GM12878 (cell line): ENCODE data around the gene CHST8. TPM values are rescaled to one million over a fixed set of nuclear protein-coding genes. Genes with fewer than 3 reads are reported as not detected.

Experiments
- ATAC-seq: fragments of 200-7000 bp; cut with Tn5 transposase; 3 replicates; pipeline ENCODE4 v1.9.1; 2020; ENCODE audit warnings: mild to moderate bottlenecking, moderate library complexity
- BruUV-seq: library from RNA; stranded (reverse); fragments of 400-500 nt; replicated peaks from 2 replicates; lab custom pipeline; 2021; lab: Mats Ljungman, UMichigan
- CTCF ChIA-PET: fragments of 300-600 bp; sonication (Branson Sonifier 250); formaldehyde crosslinking; extraction: SDS; loops from one replicate; lab custom pipeline; 2021; ENCODE audit warnings: inconsistent platforms; lab: Yijun Ruan, JAX
- POLR2A ChIA-PET: fragments of 350-600 bp; formaldehyde crosslinking; extraction: SDS; loops from one replicate; lab custom pipeline; 2021; ENCODE audit warnings: inconsistent platforms; lab: Charles Lee
- RAD21 ChIA-PET: fragments of 300-600 bp; sonication (Branson Sonifier 250); formaldehyde crosslinking; loops from one replicate; lab custom pipeline; 2023; ENCODE audit warnings: antibody characterized with exemption; ENCODE audit not compliant: unreplicated experiment; lab: Charles Lee
- SMC1A ChIA-PET: fragments of 300-600 bp; sonication (Branson Sonifier 250); formaldehyde crosslinking; loops from one replicate; lab custom pipeline; 2023; ENCODE audit not compliant: unreplicated experiment, uncharacterized antibody; lab: Charles Lee
- DNase-seq: peaks from one replicate; pipeline ENCODE4 v3.0.0-alpha.2; 2011; ENCODE audit warnings: low read depth, low spot score
- FAIRE-seq: peaks from 3 replicates; lab custom pipeline; 2011; peaks lifted over from hg19 to GRCh38; lab: Jason Lieb, UNC
- H2AFZ ChIP-seq: 2 replicates; pipeline ENCODE4 v1.6.0; 2011; ENCODE audit warnings: low read depth, low read length, control low read depth; ENCODE audit not compliant: control insufficient read depth
- H3K27ac ChIP-seq: 2 replicates; pipeline ENCODE4 v1.5.1; 2011; ENCODE audit warnings: control low read depth; ENCODE audit not compliant: control insufficient read depth, insufficient read depth
- H3K27me3 ChIP-seq, 2 experiments: replicated peaks in 1 of 2; 2 replicates each; pipeline versions ENCODE4 v1.6.0 to v1.6.1; 2011; ENCODE audit warnings: low read length in 1 of 2; ENCODE audit not compliant: control insufficient read depth in 2 of 2, insufficient read depth in 2 of 2
- H3K36me3 ChIP-seq, 2 experiments: 2 replicates each; pipeline ENCODE4 v1.5.1; 2011; ENCODE audit warnings: low read length in 1 of 2; ENCODE audit not compliant: control insufficient read depth in 2 of 2, insufficient read depth in 2 of 2
- H3K4me1 ChIP-seq: 2 replicates; pipeline ENCODE4 v1.6.1; 2011; ENCODE audit warnings: mild to moderate bottlenecking, low read length, moderate library complexity, mixed read lengths; ENCODE audit not compliant: control insufficient read depth, insufficient read depth
- H3K4me2 ChIP-seq: 2 replicates; pipeline ENCODE4 v1.6.0; 2011; ENCODE audit warnings: control low read depth; ENCODE audit not compliant: control insufficient read depth, insufficient read depth
- H3K4me3 ChIP-seq: fragments of 200-600 bp; sonication (generic); 2 replicates; pipeline ENCODE4 v1.5.1; 2016
- H3K79me2 ChIP-seq: 2 replicates; pipeline ENCODE4 v1.6.0; 2011; ENCODE audit warnings: low read length; ENCODE audit not compliant: control insufficient read depth, insufficient read depth
- H3K9ac ChIP-seq: 2 replicates; pipeline ENCODE4 v1.8.0; 2011; ENCODE audit warnings: low read length, control low read depth, mixed read lengths; ENCODE audit not compliant: control insufficient read depth, insufficient read depth
- H3K9me3 ChIP-seq: replicated peaks from 3 replicates; pipeline ENCODE4 v1.5.1; 2011; ENCODE audit warnings: mild to moderate bottlenecking, low read length; ENCODE audit not compliant: control insufficient read depth, insufficient read depth
- H4K20me1 ChIP-seq: 2 replicates; pipeline ENCODE4 v1.6.0; 2011; ENCODE audit not compliant: control insufficient read depth, insufficient read depth
- EGR1 ChIP-seq, 2 experiments: IDR thresholded peaks; 1 replicate in 1 of 2; 2 replicates in 1 of 2; pipeline ENCODE4 v1.6.1; 2011 to 2012; ENCODE audit warnings: low read depth in 2 of 2, low read length in 2 of 2, borderline replicate concordance in 1 of 2, mild to moderate bottlenecking in 1 of 2, moderate library complexity in 1 of 2
- EZH2 ChIP-seq: IDR thresholded peaks from 2 replicates; pipeline ENCODE4 v1.6.1; 2012; ENCODE audit warnings: low read depth, mild to moderate bottlenecking, control low read depth, inconsistent platforms, low read length, borderline replicate concordance; ENCODE audit not compliant: control insufficient read depth
- NFXL1 ChIP-seq: fragments of 450-650 bp; IDR thresholded peaks from 2 replicates; pipeline ENCODE4 v1.6.1; 2017; ENCODE audit warnings: antibody characterized with exemption, mild to moderate bottlenecking, borderline replicate concordance
- PAX8 ChIP-seq: fragments of 450-650 bp; IDR thresholded peaks from 2 replicates; pipeline ENCODE4 v1.6.1; 2017; ENCODE audit warnings: mild to moderate bottlenecking, moderate library complexity
- PKNOX1 ChIP-seq: fragments of 450-650 bp; IDR thresholded peaks from 2 replicates; pipeline ENCODE4 v1.6.1; 2016; ENCODE audit warnings: mild to moderate bottlenecking
- RAD21 ChIP-seq: IDR thresholded peaks from 2 replicates; pipeline ENCODE4 v1.6.1; 2011; ENCODE audit warnings: mild to moderate bottlenecking, low read depth, low read length, moderate library complexity; ENCODE audit not compliant: insufficient read depth
- SUPT20H ChIP-seq: IDR thresholded peaks from 2 replicates; pipeline ENCODE4 v1.6.1; 2011; ENCODE audit warnings: low read depth, mild to moderate bottlenecking, low read length, moderate library complexity, borderline replicate concordance; ENCODE audit not compliant: control insufficient read depth
- USF1 ChIP-seq: IDR thresholded peaks from 2 replicates; pipeline ENCODE4 v1.6.1; 2011; ENCODE audit warnings: borderline replicate concordance, low read depth, mild to moderate bottlenecking, moderate library complexity, mixed read lengths, low read length; ENCODE audit not compliant: insufficient read depth; ENCODE audit errors: extremely low read length
- ZNF592 ChIP-seq: fragments of 450-650 bp; IDR thresholded peaks from 2 replicates; pipeline ENCODE4 v1.6.1; 2017; ENCODE audit warnings: mild to moderate bottlenecking, moderate library complexity
- ZNF622 ChIP-seq: fragments of 450-650 bp; IDR thresholded peaks from 2 replicates; pipeline ENCODE4 v1.6.1; 2017; ENCODE audit warnings: mild to moderate bottlenecking, inconsistent platforms
- ZNF687 ChIP-seq: fragments of 450-650 bp; IDR thresholded peaks from 2 replicates; pipeline ENCODE4 v1.6.1; 2017; ENCODE audit warnings: mild to moderate bottlenecking, moderate library complexity
- WGBS: methylation state at CpG from one replicate; pipeline ENCODE4 v1.1.6; 2016; ENCODE audit warnings: low lambda C conversion rate; ENCODE audit not compliant: insufficient replicate concordance, insufficient coverage; ENCODE audit errors: missing lambda C conversion rate; 5-methylcytosine and 5-hydroxymethylcytosine counted together
- in situ Hi-C: fragments of 300-500 bp; cut with MboI; formaldehyde crosslinking; loops from 9 replicates; pipeline ENCODE4 v1.14.3; 2018; ENCODE audit warnings: mixed read lengths
- intact Hi-C: fragments of 100-400 bp; cut with micrococcal nuclease; formaldehyde crosslinking; loops from one replicate; pipeline ENCODE4 v1.14.2; 2022; ENCODE audit not compliant: unreplicated experiment
- polyA plus RNA-seq, 11 experiments: library from polyadenylated mRNA; depleted of rRNA in 4 of 11; unstranded in 6 of 11; stranded (reverse) in 5 of 11; fragments of >200 nt; fragmentation: Nextera tagmentation in 4 of 11; fragmentation: Illumina TruSeq in 1 of 11; extraction: Ambion mirVana in 4 of 11; extraction: Trizol in 1 of 11; gene quantifications; 1 replicate in 1 of 11; 2 replicates in 10 of 11; pipeline versions ENCODE4 v1.2.1 to v1.2.3, GENCODE V29; 2011 to 2016; ENCODE audit warnings: inconsistent platforms in 2 of 11, missing spikeins in 2 of 11, low read depth in 1 of 11
- total RNA-seq, 4 experiments: library from RNA; depleted of rRNA in 3 of 4; stranded (reverse); fragments of >200 nt in 3 of 4; fragmentation: Illumina TruSeq in 1 of 4; extraction: Trizol in 1 of 4; gene quantifications; 2 replicates each; pipeline versions ENCODE4 v1.2.1 to v1.2.3, GENCODE V29; 2013 to 2021

Gene CHST8
- total and polyA plus RNA-seq, 10 of the 15 experiments (the other 5 are each of a cell fraction or from before 2014, with no cell fraction given) = 0.06 TPM; not detected in 9

- no peak for TF ChIP-seq EGR1 (IDR thresholded peaks at IDR 0.05; ENCODE audit: borderline replicate concordance in 1 of 2, low read depth in 2 of 2, low read length in 2 of 2)
- no peak for TF ChIP-seq RAD21
- no peak for TF ChIP-seq NFXL1
- TF ChIP-seq PAX8 = no peak
- TF ChIP-seq SUPT20H = no peak
These were observed 123.5 kb downstream of the CHST8 start (continued) for GRCh38 chr19:33745297-33745696.

GRCh38 chr19:33746159-33746558 is 124.4 kb downstream of the CHST8 start:
- Histone ChIP-seq H3K27ac (no peak overlapping the region), H3K9ac (no peak overlapping the region), H3K36me3 (no peaks in the 10 kb centered on the region), H3K4me3 (no peak overlapping the region), H3K4me1 (no peaks in the 10 kb centered on the region), H4K20me1 (no peaks in the 10 kb centered on the region), H3K4me2 (no peak overlapping the region), H2AFZ (no peak overlapping the region), H3K27me3 (no peaks in the 10 kb centered on the region), H3K9me3 (no peaks in the 10 kb centered on the region), H3K79me2 (no peaks in the 10 kb centered on the region)
- intact Hi-C loops (no loop called here), in situ Hi-C loops (no loop called here)
- FAIRE-seq (no peak), DNase-seq (no peak), ATAC-seq (no peak)
- TF ChIP-seq USF1 (no peak), PKNOX1 (no peak), ZNF622 (no peak), ZNF592 (no peak), EZH2 (no peak), ZNF687 (no peak)
- BruUV-seq = no TSS peak
- ChIA-PET POLR2A (no interaction called here), RAD21 (no interaction called here), SMC1A (no interaction called here), CTCF (interaction anchor here (1.0 kb wide), 1 partner anchor 32 kb away, joined by 3 read pairs; no protein-coding TSS in a partner anchor)
- 36% methylated on average over 8 of the region's 8 CpGs for WGBS
